NCI-H1105 (cell line): ENCODE measurements around the gene COL6A1.
"Not testable (repeated sequence)": the region's sequence is repeated elsewhere in the genome, so short reads cannot be mapped to it uniquely, and the experiment has no call there.

Experiments used
- DNase-seq: peaks from one replicate; lab custom pipeline; 2025; lab: John Stamatoyannopoulos, UW

The COL6A1 gene

GRCh38 chr21:46029186-46029924, 47.8 kb downstream of the COL6A1 start:
- DNase-seq = no peak

GRCh38 chr21:46031484-46031883, 49.9 kb downstream of the COL6A1 start:
- no peak for DNase-seq

GRCh38 chr21:46032100-46032499, 50.5 kb downstream of the COL6A1 start:
- DNase-seq = no peak

GRCh38 chr21:46033410-46034400, 52.1 kb downstream of the COL6A1 start:
- no peak for DNase-seq

GRCh38 chr21:46035809-46036695, 54.5 kb downstream of the COL6A1 start:
- no peak for DNase-seq

GRCh38 chr21:46036696-46037330, 55.2 kb downstream of the COL6A1 start:
- no peak for DNase-seq

GRCh38 chr21:46037331-46038325, 56.1 kb downstream of the COL6A1 start:
- no peak for DNase-seq

GRCh38 chr21:46038341-46038829, 56.8 kb downstream of the COL6A1 start:
- no peak for DNase-seq

- no peak for DNase-seq
Observed at GRCh38 chr21:46038871-46039397, 57.4 kb downstream of the COL6A1 start.

GRCh38 chr21:46039891-46040660, 58.5 kb downstream of the COL6A1 start:
- no peak for DNase-seq

- no peak for DNase-seq
Observed at GRCh38 chr21:46040707-46041106, 59.1 kb downstream of the COL6A1 start.

GRCh38 chr21:46041183-46041582, 59.6 kb downstream of the COL6A1 start:
- no peak for DNase-seq

- DNase-seq = no peak
Observed at GRCh38 chr21:46045154-46045553, 63.6 kb downstream of the COL6A1 start.

GRCh38 chr21:46046471-46046870, 64.9 kb downstream of the COL6A1 start:
- DNase-seq = no peak

GRCh38 chr21:46046906-46047305, 65.3 kb downstream of the COL6A1 start:
- not testable (repeated sequence) for DNase-seq

- no peak for DNase-seq
Observed at GRCh38 chr21:46048926-46049889, 67.6 kb downstream of the COL6A1 start.

GRCh38 chr21:46049890-46050667, 68.5 kb downstream of the COL6A1 start:
- DNase-seq = no peak
